ENCODE data around the gene ASMTL.

DNA sequence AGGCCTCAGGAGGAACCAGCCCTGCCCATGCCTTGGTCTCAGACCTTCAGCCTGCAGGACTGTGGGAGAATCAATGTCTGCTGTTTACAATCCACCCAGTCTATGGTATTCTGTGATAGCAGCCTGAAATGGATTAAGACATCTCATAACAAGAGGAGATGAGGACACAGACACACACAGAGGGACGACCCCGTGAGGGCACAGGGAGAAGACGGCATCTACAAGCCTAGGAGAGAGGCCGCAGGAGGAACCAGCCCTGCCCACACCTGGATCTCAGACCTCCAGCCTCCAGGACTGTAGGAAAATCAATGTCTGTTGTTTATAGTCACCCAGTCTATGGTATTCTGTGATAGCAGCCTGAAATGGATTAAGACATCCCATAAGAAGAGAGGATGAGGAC lies 64.1 kb downstream of the ASMTL start:
- no peak for TF ChIP-seq CTCF (IDR thresholded peaks at IDR 0.05 in 8 of 11, conservative IDR thresholded peaks at IDR 0.05 in 3 of 11)
- no peak for TF ChIP-seq POLR2A (IDR thresholded peaks at IDR 0.05)
- no peak for TF ChIP-seq POLR2AphosphoS5 (IDR thresholded peaks at IDR 0.05)
